Activated T-cell treated with anti-CD3 and anti-CD28 coated beads, Interleukin-2, amount 50 U/mL, for 72 hours (primary cell): ENCODE results near the gene RGMB. TPM values are rescaled to one million over a fixed set of nuclear protein-coding genes. Genes with fewer than 3 reads are reported as not detected.
"Not testable (repeated sequence)": the region's sequence is repeated elsewhere in the genome, so short reads cannot be mapped to it uniquely, and the experiment has no call there.

ENCODE experiments used
- ATAC-seq, 2 donors: fragments of 150-1000 bp; cut with Tn5 transposase; replicated peaks in 1 of 2; 2 replicates each; pipeline ENCODE4 v1.10.0; 2021; ENCODE audit warnings: moderate library complexity in 2 of 2, mild to moderate bottlenecking in 1 of 2
- DNase-seq, 2 donors: peaks; one replicate each; pipeline ENCODE4 v3.0.0; 2021 to 2022; ENCODE audit warnings: mixed read lengths in 1 of 2
- H3K27ac Mint-ChIP-seq: one replicate; pipeline ENCODE4 v1.8.0; 2022; ENCODE audit warnings: mild to moderate bottlenecking, moderate library complexity, mixed read lengths
- H3K27me3 Mint-ChIP-seq: one replicate; pipeline ENCODE4 v1.8.0; 2022; ENCODE audit warnings: low read depth, mixed read lengths
- H3K36me3 Mint-ChIP-seq, 2 donors: one replicate each; pipeline ENCODE4 v1.8.0; 2022; ENCODE audit warnings: mixed read lengths in 2 of 2, mild to moderate bottlenecking in 1 of 2; ENCODE audit not compliant: insufficient read depth in 2 of 2
- H3K4me1 Mint-ChIP-seq: one replicate; pipeline ENCODE4 v1.8.0; 2022; ENCODE audit warnings: low read depth, mixed read lengths
- H3K4me3 Mint-ChIP-seq, 2 donors: one replicate each; pipeline ENCODE4 v1.8.0; 2022; ENCODE audit warnings: mild to moderate bottlenecking in 2 of 2, mixed read lengths in 2 of 2, moderate library complexity in 2 of 2
- H3K9me3 Mint-ChIP-seq, 2 donors: one replicate each; pipeline ENCODE4 v1.8.0; 2022; ENCODE audit warnings: mixed read lengths in 2 of 2
- total RNA-seq, 2 donors: library from RNA; stranded (reverse); gene quantifications; one replicate each; pipeline ENCODE4 v1.2.3, GENCODE V29; 2022

RGMB gene
- total RNA-seq = 1 to 10 TPM; 2.2 to 3.9 TPM

GRCh38 chr5:98773464-98774191 is at the start of gene RGMB:
RGMB (plus strand) TSS chr5:98773663; CDS start chr5:98774071, 408 bp downstream.
- ATAC-seq (peak; percentile 87 to 88), DNase-seq (peak; percentile 90 to 94)
- Mint-ChIP-seq H3K27me3 (peaks cover 44% of the 10 kb centered on the region), H3K36me3 (no peaks in the 10 kb centered on the region), H3K9me3 (no peaks in the 10 kb centered on the region), H3K4me3 (peak within 1 kb of the TSS; percentile 91 to 99), H3K4me1 (peaks cover 47% of the 10 kb centered on the region), H3K27ac (peak within 1 kb of the TSS; percentile 64)

GRCh38 chr5:98726258-98726657 is 47.2 kb upstream of the RGMB start:
- H3K27me3 Mint-ChIP-seq = no peaks in the 10 kb centered on the region
- H3K9me3 Mint-ChIP-seq = no peaks in the 10 kb centered on the region
- no peak for ATAC-seq
- no peak for DNase-seq
- no peaks in the 10 kb centered on the region for H3K4me1 Mint-ChIP-seq
- no peaks in the 10 kb centered on the region for H3K36me3 Mint-ChIP-seq
- no peak overlapping the region for H3K4me3 Mint-ChIP-seq
- no peak overlapping the region for H3K27ac Mint-ChIP-seq

GRCh38 chr5:98727686-98728085 is 45.8 kb upstream of the RGMB start:
- DNase-seq (no peak), ATAC-seq (no peak)
- Mint-ChIP-seq H3K9me3 (no peaks in the 10 kb centered on the region), H3K4me3 (no peak overlapping the region), H3K27ac (no peak overlapping the region), H3K4me1 (no peaks in the 10 kb centered on the region), H3K27me3 (peaks cover 5% of the 10 kb centered on the region), H3K36me3 (no peaks in the 10 kb centered on the region)

GRCh38 chr5:98734646-98735045 is 38.8 kb upstream of the RGMB start:
- DNase-seq = no peak
- peaks cover 0 to 4% of the 10 kb centered on the region in 2 donors for H3K36me3 Mint-ChIP-seq
- peaks cover 20% of the 10 kb centered on the region for H3K27me3 Mint-ChIP-seq
- H3K27ac Mint-ChIP-seq = no peak overlapping the region
- no peaks in the 10 kb centered on the region for H3K4me1 Mint-ChIP-seq
- no peak for ATAC-seq
- no peak overlapping the region for H3K4me3 Mint-ChIP-seq
- peaks cover 0 to 2% of the 10 kb centered on the region in 2 donors for H3K9me3 Mint-ChIP-seq

- H3K36me3 Mint-ChIP-seq = peaks cover 0 to 4% of the 10 kb centered on the region in 2 donors
- ATAC-seq = no peak
- H3K9me3 Mint-ChIP-seq = peaks cover 0 to 2% of the 10 kb centered on the region in 2 donors
- DNase-seq = no peak
- no peak overlapping the region for H3K27ac Mint-ChIP-seq
- H3K4me1 Mint-ChIP-seq = no peaks in the 10 kb centered on the region
- peaks cover 20% of the 10 kb centered on the region for H3K27me3 Mint-ChIP-seq
- no peak overlapping the region for H3K4me3 Mint-ChIP-seq
Measured at GRCh38 chr5:98735806-98736507, 37.5 kb upstream of the RGMB start.

GRCh38 chr5:98736753-98737152 is 36.7 kb upstream of the RGMB start:
- no peak overlapping the region for H3K4me3 Mint-ChIP-seq
- H3K4me1 Mint-ChIP-seq = no peaks in the 10 kb centered on the region
- peaks cover 0 to 4% of the 10 kb centered on the region in 2 donors for H3K36me3 Mint-ChIP-seq
- H3K9me3 Mint-ChIP-seq = peaks cover 0 to 2% of the 10 kb centered on the region in 2 donors
- peaks cover 20% of the 10 kb centered on the region for H3K27me3 Mint-ChIP-seq
- ATAC-seq = no peak
- DNase-seq = no peak
- no peak overlapping the region for H3K27ac Mint-ChIP-seq

GRCh38 chr5:98737441-98737840 is 36.0 kb upstream of the RGMB start:
- not testable (repeated sequence) for H3K4me1 Mint-ChIP-seq, ATAC-seq, H3K4me3 Mint-ChIP-seq, H3K9me3 Mint-ChIP-seq, H3K36me3 Mint-ChIP-seq, H3K27ac Mint-ChIP-seq, DNase-seq
- H3K27me3 Mint-ChIP-seq = peaks cover 15% of the 10 kb centered on the region

- H3K9me3 Mint-ChIP-seq, H3K36me3 Mint-ChIP-seq, H3K4me3 Mint-ChIP-seq, H3K27ac Mint-ChIP-seq, DNase-seq, H3K4me1 Mint-ChIP-seq, ATAC-seq: not testable (repeated sequence)
- H3K27me3 Mint-ChIP-seq = peaks cover 18% of the 10 kb centered on the region
Measured at GRCh38 chr5:98738481-98739149, 34.8 kb upstream of the RGMB start.

- H3K9me3 Mint-ChIP-seq = peaks cover 1 to 4% of the 10 kb centered on the region in 2 donors
- H3K4me3 Mint-ChIP-seq = no peak overlapping the region
- no peak for ATAC-seq
- DNase-seq = no peak
- H3K27me3 Mint-ChIP-seq = peaks cover 34% of the 10 kb centered on the region
- H3K27ac Mint-ChIP-seq = no peak overlapping the region
- H3K36me3 Mint-ChIP-seq = peaks cover 0 to 2% of the 10 kb centered on the region in 2 donors
- no peaks in the 10 kb centered on the region for H3K4me1 Mint-ChIP-seq
Measured at GRCh38 chr5:98741926-98742325, 31.5 kb upstream of the RGMB start.

GRCh38 chr5:98742396-98743073 is 30.9 kb upstream of the RGMB start:
- Mint-ChIP-seq H3K4me1 (no peaks in the 10 kb centered on the region), H3K27ac (no peak overlapping the region), H3K27me3 (peaks cover 34% of the 10 kb centered on the region), H3K9me3 (peaks cover 1 to 4% of the 10 kb centered on the region in 2 donors), H3K4me3 (no peak overlapping the region), H3K36me3 (peaks cover 0 to 2% of the 10 kb centered on the region in 2 donors)
- DNase-seq (no peak), ATAC-seq (no peak)

- not testable (repeated sequence) for ATAC-seq, H3K36me3 Mint-ChIP-seq, H3K4me3 Mint-ChIP-seq, H3K4me1 Mint-ChIP-seq, H3K27ac Mint-ChIP-seq, H3K9me3 Mint-ChIP-seq, DNase-seq
- H3K27me3 Mint-ChIP-seq = peaks cover 32% of the 10 kb centered on the region
Measured at GRCh38 chr5:98748259-98748658, 25.2 kb upstream of the RGMB start.

- no peak for DNase-seq
- no peak for ATAC-seq
- Mint-ChIP-seq H3K4me3 (no peak overlapping the region), H3K27ac (no peak overlapping the region), H3K36me3 (peaks cover 0 to 2% of the 10 kb centered on the region in 2 donors), H3K4me1 (no peaks in the 10 kb centered on the region), H3K27me3 (peaks cover 25% of the 10 kb centered on the region), H3K9me3 (peaks cover 6 to 7% of the 10 kb centered on the region in 2 donors)
Measured at GRCh38 chr5:98749046-98749445, 24.4 kb upstream of the RGMB start.

- peaks cover 0 to 2% of the 10 kb centered on the region in 2 donors for H3K36me3 Mint-ChIP-seq
- H3K27me3 Mint-ChIP-seq = peaks cover 16% of the 10 kb centered on the region
- DNase-seq (no peak), ATAC-seq (no peak)
- no peak overlapping the region for H3K4me3 Mint-ChIP-seq
- peaks cover 6 to 7% of the 10 kb centered on the region in 2 donors for H3K9me3 Mint-ChIP-seq
- H3K4me1 Mint-ChIP-seq = no peaks in the 10 kb centered on the region
- H3K27ac Mint-ChIP-seq = no peak overlapping the region
Measured at GRCh38 chr5:98750693-98751092, 22.8 kb upstream of the RGMB start.
